GM23248 (cell line): ENCODE measurements around the gene TOMM70. TPM values are rescaled to one million over a fixed set of nuclear protein-coding genes. Genes with fewer than 3 reads are reported as not detected.

Source experiments
- DNase-seq: peaks from one replicate; pipeline ENCODE4 v3.0.0-alpha.2; 2015
- H2AFZ ChIP-seq: fragments of 200-600 bp; sonication (generic); 2 replicates; pipeline ENCODE4 v1.6.1; 2016; ENCODE audit warnings: antibody characterized with exemption
- H3F3A ChIP-seq: fragments of 200-600 bp; sonication (generic); 2 replicates; pipeline ENCODE4 v1.6.1; 2016; ENCODE audit warnings: mild to moderate bottlenecking, antibody characterized with exemption, mixed run types; ENCODE audit not compliant: insufficient read depth
- H3K27ac ChIP-seq: fragments of 200-600 bp; sonication (generic); 2 replicates; pipeline ENCODE4 v1.5.1; 2016; ENCODE audit warnings: mild to moderate bottlenecking
- H3K27me3 ChIP-seq: fragments of 200-600 bp; sonication (generic); replicated peaks from 2 replicates; pipeline ENCODE4 v1.6.1; 2016; ENCODE audit warnings: mild to moderate bottlenecking; ENCODE audit not compliant: insufficient read depth
- H3K36me3 ChIP-seq: fragments of 200-600 bp; sonication (generic); 2 replicates; pipeline ENCODE4 v1.6.1; 2016; ENCODE audit warnings: low read depth, mild to moderate bottlenecking
- H3K4me1 ChIP-seq: fragments of 200-600 bp; sonication (generic); 2 replicates; pipeline ENCODE4 v1.6.1; 2016; ENCODE audit warnings: mild to moderate bottlenecking; ENCODE audit not compliant: insufficient read depth
- H3K4me2 ChIP-seq: fragments of 200-600 bp; sonication (generic); one replicate; pipeline ENCODE4 v1.6.1; 2016; ENCODE audit warnings: mild to moderate bottlenecking; ENCODE audit not compliant: unreplicated experiment
- H3K4me3 ChIP-seq: fragments of 200-600 bp; sonication (generic); 2 replicates; pipeline ENCODE4 v1.5.1; 2016; ENCODE audit warnings: mild to moderate bottlenecking
- H3K79me2 ChIP-seq: fragments of 200-600 bp; sonication (generic); 2 replicates; pipeline ENCODE4 v1.6.1; 2016; ENCODE audit warnings: mild to moderate bottlenecking; ENCODE audit not compliant: insufficient read depth
- H3K9ac ChIP-seq: fragments of 200-600 bp; sonication (generic); 2 replicates; pipeline ENCODE4 v1.6.1; 2016; ENCODE audit warnings: mild to moderate bottlenecking
- H3K9me2 ChIP-seq: fragments of 200-600 bp; sonication (generic); 2 replicates; pipeline ENCODE4 v1.6.1; 2016; ENCODE audit warnings: mixed run types, mild to moderate bottlenecking, moderate library complexity; ENCODE audit not compliant: insufficient read depth
- H3K9me3 ChIP-seq: fragments of 200-600 bp; sonication (generic); one replicate; pipeline ENCODE4 v1.6.1; 2017; ENCODE audit warnings: low read depth
- H4K20me1 ChIP-seq: fragments of 200-600 bp; sonication (generic); 2 replicates; pipeline ENCODE4 v1.6.0; 2016; ENCODE audit not compliant: insufficient read depth
- EZH2 ChIP-seq: fragments of 200-600 bp; sonication (generic); IDR thresholded peaks from 2 replicates; pipeline ENCODE4 v1.6.1; 2018; ENCODE audit warnings: antibody characterized with exemption, mild to moderate bottlenecking; ENCODE audit not compliant: insufficient read depth, poor library complexity, severe bottlenecking
- EZH2phosphoT487 ChIP-seq: fragments of 200-600 bp; sonication (generic); IDR thresholded peaks from 2 replicates; pipeline ENCODE4 v1.6.1; 2018; ENCODE audit warnings: antibody characterized with exemption, moderate library complexity, mild to moderate bottlenecking, low read depth; ENCODE audit not compliant: insufficient read depth
- WGBS, 2 experiments: methylation state at CpG; one replicate each; pipeline ENCODE4 v1.1.6; 2015 to 2017; ENCODE audit warnings: low lambda C conversion rate in 2 of 2, low coverage in 1 of 2; ENCODE audit errors: missing lambda C conversion rate in 2 of 2; 5-methylcytosine and 5-hydroxymethylcytosine counted together
- in situ Hi-C: fragments of 300-500 bp; cut with MboI; formaldehyde crosslinking; loops from 2 replicates; pipeline ENCODE4 v1.15.0; 2020
- polyA plus RNA-seq: library from polyadenylated mRNA; unstranded; fragments of >200 nt; fragmentation: Nextera tagmentation; extraction: Ambion mirVana; gene quantifications from 2 replicates; pipeline ENCODE4 v1.2.1, GENCODE V29; 2016
- total RNA-seq: library from RNA; depleted of rRNA; stranded (reverse); fragments of >200 nt; shearing (Covaris generic); gene quantifications from 2 replicates; pipeline ENCODE4 v1.2.3, GENCODE V29; 2014

The TOMM70 gene
- total and polyA plus RNA-seq, 2 experiments from 2014 or later, result 21.5 to 50.7 TPM

DNA sequence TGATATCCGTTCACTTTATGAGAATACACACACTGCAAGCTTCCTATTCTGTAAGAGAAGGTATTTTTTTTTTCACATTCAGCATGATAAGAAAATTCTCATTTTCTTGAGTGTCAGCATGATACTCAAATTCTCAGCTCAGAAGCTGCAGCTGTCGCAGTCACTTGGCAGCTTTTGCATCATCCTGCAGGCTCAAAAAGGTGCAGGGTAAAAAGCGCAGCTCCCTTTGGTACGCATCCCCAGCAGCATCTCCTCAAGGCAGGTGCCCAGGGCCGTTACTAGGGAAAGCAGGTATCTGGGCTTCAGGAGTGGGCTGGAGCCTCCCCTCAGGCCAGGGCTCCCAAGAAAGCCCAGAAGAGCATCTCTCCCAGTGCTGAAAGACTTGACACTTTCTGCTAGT, 22.7 kb upstream of the TOMM70 start:
- Histone ChIP-seq H3K9me2 (no peaks in the 10 kb centered on the region), H2AFZ (no peak overlapping the region), H3K4me3 (no peak overlapping the region), H3K9ac (no peak overlapping the region), H3K27me3 (no peaks in the 10 kb centered on the region), H3K27ac (no peak overlapping the region), H3K9me3 (no peaks in the 10 kb centered on the region), H3K79me2 (no peaks in the 10 kb centered on the region), H3K4me2 (no peak overlapping the region), H3K4me1 (no peaks in the 10 kb centered on the region), H3K36me3 (no peaks in the 10 kb centered on the region), H3F3A (no peaks in the 10 kb centered on the region), H4K20me1 (no peaks in the 10 kb centered on the region)
- WGBS, 2 experiments, result 93 to 95% methylated on average over 5 of the region's 5 CpGs
- TF ChIP-seq EZH2phosphoT487 (no peak), EZH2 (no peak)
- DNase-seq, result no peak
- in situ Hi-C loops, result no loop called here

DNA sequence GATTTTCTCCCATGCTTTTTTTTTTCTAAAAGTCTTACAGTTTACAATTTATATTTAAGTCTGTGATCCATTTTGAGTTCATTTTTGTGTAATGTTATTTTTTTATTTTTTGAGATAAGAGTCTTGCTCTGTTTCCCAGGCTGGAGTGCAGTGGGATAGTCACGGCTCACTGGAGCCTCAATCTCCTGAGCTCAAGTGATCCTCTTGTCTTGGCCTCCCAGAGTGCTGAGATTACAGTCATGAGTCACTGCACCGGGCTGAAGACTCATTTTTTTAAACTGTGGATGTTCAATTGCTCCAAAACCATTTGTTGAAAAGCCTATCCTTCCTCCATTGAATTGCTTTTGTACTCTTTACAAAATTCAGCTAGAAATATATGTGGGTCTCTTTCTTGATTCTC, 20.0 kb upstream of the TOMM70 start:
- H3K9me2 ChIP-seq, result no peaks in the 10 kb centered on the region
- H3K79me2 ChIP-seq, result no peaks in the 10 kb centered on the region
- H3K27ac ChIP-seq, result no peak overlapping the region
- H2AFZ ChIP-seq, result no peak overlapping the region
- no peaks in the 10 kb centered on the region for H3K36me3 ChIP-seq
- no peak for DNase-seq
- H3K4me2 ChIP-seq, result no peak overlapping the region
- no peak overlapping the region for H3K4me3 ChIP-seq
- no peaks in the 10 kb centered on the region for H3K4me1 ChIP-seq
- WGBS, 2 experiments, result 92 to 96% methylated on average over 2 of the region's 2 CpGs
- no peaks in the 10 kb centered on the region for H3F3A ChIP-seq
- no peak overlapping the region for H3K9ac ChIP-seq
- no peaks in the 10 kb centered on the region for H3K27me3 ChIP-seq
- H4K20me1 ChIP-seq, result no peaks in the 10 kb centered on the region
- no peaks in the 10 kb centered on the region for H3K9me3 ChIP-seq
- TF ChIP-seq EZH2, result no peak
- no peak for TF ChIP-seq EZH2phosphoT487
- in situ Hi-C loops, result no loop called here

DNA sequence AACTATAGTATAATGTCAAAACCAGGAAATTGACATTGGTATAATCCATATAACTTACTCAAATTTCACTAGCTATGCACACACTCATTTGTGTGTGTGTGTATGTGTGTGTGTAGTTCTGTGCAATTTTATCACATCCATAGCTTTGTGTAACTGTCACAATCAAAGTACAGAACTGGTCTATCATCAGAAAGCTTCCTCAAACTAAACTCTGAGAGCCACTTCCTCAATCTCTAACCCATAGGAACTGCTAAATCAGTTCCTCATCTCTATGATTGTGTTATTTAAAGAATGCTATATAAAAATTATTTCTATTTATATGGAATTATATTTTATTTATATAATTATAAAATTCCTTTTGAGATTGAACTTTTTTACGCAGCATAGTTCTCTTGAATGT, 18.5 kb upstream of the TOMM70 start:
- no peaks in the 10 kb centered on the region for H3K4me1 ChIP-seq
- no peaks in the 10 kb centered on the region for H3K9me2 ChIP-seq
- H3K4me3 ChIP-seq, result no peak overlapping the region
- no peaks in the 10 kb centered on the region for H4K20me1 ChIP-seq
- no peak overlapping the region for H3K9ac ChIP-seq
- no peaks in the 10 kb centered on the region for H3F3A ChIP-seq
- no peaks in the 10 kb centered on the region for H3K36me3 ChIP-seq
- in situ Hi-C loops, result no loop called here
- no peak for DNase-seq
- TF ChIP-seq EZH2 (no peak), EZH2phosphoT487 (no peak)
- no peak overlapping the region for H2AFZ ChIP-seq
- H3K9me3 ChIP-seq, result no peaks in the 10 kb centered on the region
- no peaks in the 10 kb centered on the region for H3K27me3 ChIP-seq
- 87 to 88% methylated on average over 1 of the region's 1 CpG for WGBS, 2 experiments
- no peak overlapping the region for H3K27ac ChIP-seq
- no peak overlapping the region for H3K4me2 ChIP-seq
- H3K79me2 ChIP-seq, result no peaks in the 10 kb centered on the region

DNA sequence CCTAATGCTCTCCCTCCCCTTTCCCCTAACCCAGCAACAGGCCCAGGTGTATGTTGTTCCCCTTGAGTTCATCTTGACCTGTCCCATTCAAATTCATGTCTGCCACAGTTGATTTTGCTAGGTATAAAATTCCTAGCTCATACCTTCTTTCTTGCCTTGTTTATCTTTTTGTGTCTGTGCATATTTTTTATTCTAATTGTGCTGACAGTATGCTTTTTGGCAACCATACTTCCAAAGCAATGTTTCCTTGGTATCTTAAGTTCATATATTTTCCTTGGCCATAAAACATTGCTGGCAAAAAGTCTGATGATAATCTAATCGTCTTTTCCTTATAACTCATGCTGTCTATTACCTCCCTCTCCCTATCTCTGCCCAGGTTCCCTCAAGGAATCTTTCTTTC, 16.0 kb upstream of the TOMM70 start:
- Histone ChIP-seq H3K4me3 (no peak overlapping the region), H3K9me3 (no peaks in the 10 kb centered on the region), H3K9me2 (no peaks in the 10 kb centered on the region), H3K27me3 (no peaks in the 10 kb centered on the region), H3K4me2 (no peak overlapping the region), H2AFZ (no peak overlapping the region), H3K9ac (no peak overlapping the region), H3K27ac (no peak overlapping the region), H3K4me1 (no peaks in the 10 kb centered on the region), H3K36me3 (no peaks in the 10 kb centered on the region), H3F3A (no peaks in the 10 kb centered on the region), H3K79me2 (no peaks in the 10 kb centered on the region), H4K20me1 (no peaks in the 10 kb centered on the region)
- WGBS, 2 experiments, result 43 to 49% methylated on average over 1 of the region's 1 CpG
- TF ChIP-seq EZH2, result no peak
- TF ChIP-seq EZH2phosphoT487, result no peak
- no peak for DNase-seq
- in situ Hi-C loops, result no loop called here

DNA sequence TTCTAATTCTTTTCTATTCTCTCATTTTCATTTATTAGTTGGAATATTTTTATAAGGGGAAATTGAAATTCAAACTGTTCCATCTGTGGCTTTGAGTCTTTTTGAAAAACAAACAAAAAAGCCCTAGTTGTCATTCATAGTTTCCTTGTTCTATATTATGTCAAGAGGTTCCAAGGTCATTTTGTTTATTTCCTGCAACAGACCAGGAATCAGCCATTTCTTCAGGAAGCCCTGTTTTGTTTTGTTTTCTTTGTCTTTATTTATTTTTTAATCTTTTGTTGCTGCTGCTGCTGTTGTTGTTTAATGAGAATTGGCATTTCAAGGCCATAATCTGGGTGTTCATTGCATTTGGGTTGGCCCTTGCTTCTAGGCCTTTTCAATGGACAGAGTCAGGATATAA, 15.3 kb upstream of the TOMM70 start:
- no peaks in the 10 kb centered on the region for H3K36me3 ChIP-seq
- H3K79me2 ChIP-seq, result no peaks in the 10 kb centered on the region
- DNase-seq, result no peak
- no peaks in the 10 kb centered on the region for H4K20me1 ChIP-seq
- H3K27me3 ChIP-seq, result no peaks in the 10 kb centered on the region
- H3K4me1 ChIP-seq, result no peaks in the 10 kb centered on the region
- H3K9ac ChIP-seq, result no peak overlapping the region
- TF ChIP-seq EZH2phosphoT487 (no peak), EZH2 (no peak)
- no peaks in the 10 kb centered on the region for H3K9me3 ChIP-seq
- in situ Hi-C loops, result no loop called here
- no peak overlapping the region for H3K4me2 ChIP-seq
- H3K4me3 ChIP-seq, result no peak overlapping the region
- no peak overlapping the region for H2AFZ ChIP-seq
- H3F3A ChIP-seq, result no peaks in the 10 kb centered on the region
- H3K9me2 ChIP-seq, result no peaks in the 10 kb centered on the region
- no peak overlapping the region for H3K27ac ChIP-seq
